Activated CD4-positive, alpha-beta memory T cell treated with anti-CD3 and anti-CD28 coated beads for 36 hours (primary cell): ENCODE results near the gene ATP6AP1. TPM values are rescaled to one million over a fixed set of nuclear protein-coding genes. Genes with fewer than 3 reads are reported as not detected.

Experiments used
- CTCF ChIA-PET: fragments of 350-600 bp; sonication (Branson Sonifier 250); formaldehyde crosslinking; loops from one replicate; lab custom pipeline; 2021; ENCODE audit warnings: antibody characterized with exemption, inconsistent platforms; lab: Charles Lee
- POLR2A ChIA-PET: fragments of 350-600 bp; sonication (Branson Sonifier 250); formaldehyde crosslinking; loops from one replicate; lab custom pipeline; 2021; ENCODE audit warnings: antibody characterized with exemption; lab: Charles Lee
- DNase-seq: peaks from one replicate; pipeline ENCODE4 v3.0.0-alpha.2; 2020
- H3K27ac Mint-ChIP-seq: one replicate; pipeline ENCODE4 v1.8.0; 2021; ENCODE audit warnings: mixed read lengths
- H3K27me3 Mint-ChIP-seq: one replicate; pipeline ENCODE4 v1.8.0; 2021; ENCODE audit warnings: mixed read lengths
- H3K36me3 Mint-ChIP-seq: one replicate; pipeline ENCODE4 v1.8.0; 2021; ENCODE audit warnings: mixed read lengths
- H3K4me1 Mint-ChIP-seq: one replicate; pipeline ENCODE4 v1.8.0; 2021; ENCODE audit warnings: low read depth, mixed read lengths
- H3K4me3 Mint-ChIP-seq: one replicate; pipeline ENCODE4 v1.8.0; 2021; ENCODE audit warnings: mild to moderate bottlenecking, mixed read lengths
- H3K9me3 Mint-ChIP-seq: one replicate; pipeline ENCODE4 v1.8.0; 2021; ENCODE audit warnings: mixed read lengths
- intact Hi-C: fragments of 100-400 bp; cut with micrococcal nuclease; formaldehyde crosslinking; loops from one replicate; pipeline ENCODE4 v1.15.1; 2023
- total RNA-seq, 2 experiments: library from RNA; stranded (reverse); gene quantifications; one replicate each; pipeline ENCODE4 v1.2.3, GENCODE V29; 2021

The ATP6AP1 gene
- total RNA-seq, 2 experiments from 2014 or later: 30.8 to 31.6 TPM

DNA sequence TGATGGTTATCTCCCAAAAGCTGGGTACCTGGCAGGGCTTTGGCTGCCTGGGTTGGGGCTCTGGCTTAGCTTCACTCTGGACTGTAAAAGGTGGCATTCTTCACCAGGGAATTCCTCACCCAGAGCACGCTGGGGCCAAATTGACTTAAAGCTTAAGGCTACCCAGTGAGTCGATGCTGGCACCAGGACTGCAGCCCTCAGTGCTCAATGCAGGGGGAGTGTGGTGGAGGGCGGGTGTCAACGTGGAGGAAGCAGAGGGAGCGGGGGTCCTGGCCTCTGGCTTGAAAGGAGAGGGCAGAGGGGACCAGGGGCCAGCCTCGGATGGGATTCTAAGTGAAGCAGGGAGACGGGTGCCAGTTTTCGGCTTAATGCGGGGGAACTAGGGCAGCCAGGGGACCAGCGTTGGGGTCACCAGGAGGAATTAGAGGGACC lies 15.0 kb downstream of the ATP6AP1 start:
- Mint-ChIP-seq H3K4me1 (peaks cover 23% of the 10 kb centered on the region), H3K9me3 (no peaks in the 10 kb centered on the region), H3K27me3 (no peaks in the 10 kb centered on the region), H3K4me3 (peak overlapping the region; percentile 57), H3K36me3 (peaks cover 22% of the 10 kb centered on the region), H3K27ac (no peak overlapping the region)
- DNase-seq: no peak
- ChIA-PET CTCF (no interaction called here), POLR2A (interaction anchor here (0.8 to 1.5 kb wide), 3 partner anchors 14 to 46 kb away, joined by 3 read pairs; partner anchors contain the start of genes PLXNA3 and RPL10)
- intact Hi-C loops: loop anchor here (5.0 kb wide), 1 partner anchor 34 kb away; the partner anchor contains the start of gene LAGE3

DNA sequence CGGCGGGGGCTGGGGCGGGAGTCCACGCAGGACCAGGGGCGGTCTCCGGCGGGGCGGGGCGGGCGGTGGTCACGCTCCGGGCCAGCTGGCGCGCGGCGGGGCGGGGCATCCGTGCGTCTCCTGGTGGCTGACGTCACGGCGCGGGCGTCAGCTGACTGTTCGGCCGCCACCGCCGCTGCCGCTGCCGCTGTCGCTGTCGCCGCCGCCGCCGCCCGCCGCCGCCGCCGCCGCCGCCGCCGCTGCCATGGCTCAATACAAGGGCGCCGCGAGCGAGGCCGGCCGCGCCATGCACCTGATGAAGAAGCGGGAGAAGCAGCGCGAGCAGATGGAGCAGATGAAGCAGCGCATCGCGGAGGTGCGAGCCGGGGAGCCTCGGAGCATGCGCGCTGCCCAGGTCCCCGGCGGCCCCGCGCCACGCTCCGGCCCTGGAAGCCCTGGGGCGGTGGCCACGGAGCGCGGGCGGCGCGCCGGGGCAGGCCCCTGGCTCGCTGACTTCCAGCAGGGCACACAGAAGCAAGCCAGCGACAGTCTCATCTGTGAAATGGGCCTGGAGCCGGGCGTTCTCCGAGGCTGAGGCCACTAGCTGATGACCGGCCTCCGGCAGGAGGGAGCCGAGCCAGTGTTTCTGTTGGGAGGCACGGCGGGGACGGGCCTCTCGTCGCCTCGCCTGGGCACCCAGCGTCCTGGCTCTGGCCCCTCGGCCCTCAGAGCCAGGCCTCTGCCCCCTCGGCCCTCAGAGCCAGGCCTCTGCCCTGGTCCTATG lies 15.7 kb downstream of the ATP6AP1 start, which contains the start of gene FAM50A:
TSS of gene FAM50A (plus strand) at position 150 of the 763 bp plus-strand sequence. CDS start at position 245, 95 bp downstream.
- Mint-ChIP-seq H3K9me3 (no peaks in the 10 kb centered on the region), H3K27ac (no peak within 1 kb of the TSS), H3K27me3 (no peaks in the 10 kb centered on the region), H3K4me1 (peaks cover 19% of the 10 kb centered on the region), H3K4me3 (peak within 1 kb of the TSS; percentile 70), H3K36me3 (peaks cover 20% of the 10 kb centered on the region)
- peak; percentile 78 for DNase-seq
- CTCF ChIA-PET: no interaction called here
- intact Hi-C loops: loop anchor here (5.0 kb wide), 1 partner anchor 33 kb away; the partner anchor contains the start of gene LAGE3
- POLR2A ChIA-PET: interaction anchor here (0.8 to 1.5 kb wide), 4 partner anchors 14 to 46 kb away, joined by 3 to 4 read pairs (median 3); partner anchors contain the start of genes ATP6AP1, PLXNA3 and RPL10

DNA sequence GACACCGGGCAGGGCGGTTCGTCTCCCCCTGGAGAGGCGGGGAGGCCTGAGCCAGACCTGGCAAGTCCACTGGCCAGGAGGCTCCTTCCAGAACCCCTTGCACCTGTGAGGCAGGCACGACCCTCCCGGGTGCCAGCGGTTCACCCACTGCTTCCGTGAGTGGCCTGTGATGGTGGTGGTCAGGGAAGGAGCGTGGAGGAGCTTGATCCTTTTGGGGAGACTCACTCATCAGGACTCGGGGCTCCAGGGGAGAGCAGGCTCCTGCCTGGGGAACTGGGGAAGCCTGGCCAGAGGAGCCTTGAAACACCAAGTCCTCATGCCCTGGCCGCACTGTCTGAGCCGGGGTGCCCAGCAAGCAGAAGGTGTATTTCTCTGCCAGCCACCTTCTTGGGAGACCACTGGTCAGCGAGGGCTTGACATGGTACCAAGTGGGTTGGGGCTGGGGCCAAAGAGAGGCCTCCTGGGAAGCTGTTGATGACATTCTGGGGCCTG lies 16.3 kb downstream of the ATP6AP1 start:
- ChIA-PET CTCF (no interaction called here), POLR2A (interaction anchor here (1.2 to 1.6 kb wide), 3 partner anchors 16 to 47 kb away, joined by 3 to 5 read pairs (median 4); partner anchors contain the start of genes ATP6AP1, RPL10 and UBL4A)
- H3K9me3 Mint-ChIP-seq: no peaks in the 10 kb centered on the region
- peaks cover 19% of the 10 kb centered on the region for H3K36me3 Mint-ChIP-seq
- H3K4me3 Mint-ChIP-seq: peak overlapping the region; percentile 70
- DNase-seq: no peak
- H3K27ac Mint-ChIP-seq: no peak overlapping the region
- no peaks in the 10 kb centered on the region for H3K27me3 Mint-ChIP-seq
- H3K4me1 Mint-ChIP-seq: peaks cover 18% of the 10 kb centered on the region
- intact Hi-C loops: loop anchor here (5.0 kb wide), 1 partner anchor 32 kb away; the partner anchor contains the start of gene LAGE3

DNA sequence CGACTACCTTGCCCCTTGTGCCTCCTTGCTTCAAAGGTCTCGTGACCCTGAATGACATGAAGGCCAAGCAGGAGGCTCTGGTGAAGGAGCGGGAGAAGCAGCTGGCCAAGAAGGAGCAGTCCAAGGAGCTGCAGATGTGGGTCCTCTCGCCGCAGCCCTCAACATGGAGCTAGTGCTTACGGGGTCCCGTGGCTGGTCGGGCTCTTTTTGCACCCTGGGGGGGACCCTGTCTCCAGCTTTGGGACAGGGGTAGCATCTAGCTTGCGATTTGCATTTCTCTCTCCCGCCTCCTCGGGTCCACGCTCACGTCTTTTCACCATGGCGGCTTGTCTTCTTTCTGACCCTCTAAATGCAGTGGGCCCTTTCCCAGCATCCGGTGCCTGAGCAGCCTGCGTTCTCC lies 17.3 kb downstream of the ATP6AP1 start:
- Mint-ChIP-seq H3K36me3 (peaks cover 18% of the 10 kb centered on the region), H3K9me3 (no peaks in the 10 kb centered on the region), H3K27ac (no peak overlapping the region), H3K4me1 (peaks cover 13% of the 10 kb centered on the region), H3K4me3 (no peak overlapping the region), H3K27me3 (no peaks in the 10 kb centered on the region)
- CTCF ChIA-PET: no interaction called here
- POLR2A ChIA-PET: interaction anchor here (1.2 to 1.6 kb wide), 2 partner anchors 40 to 48 kb away, joined by 3 to 5 read pairs; partner anchors contain the start of genes RPL10 and UBL4A
- intact Hi-C loops: no loop called here
- no peak for DNase-seq

DNA sequence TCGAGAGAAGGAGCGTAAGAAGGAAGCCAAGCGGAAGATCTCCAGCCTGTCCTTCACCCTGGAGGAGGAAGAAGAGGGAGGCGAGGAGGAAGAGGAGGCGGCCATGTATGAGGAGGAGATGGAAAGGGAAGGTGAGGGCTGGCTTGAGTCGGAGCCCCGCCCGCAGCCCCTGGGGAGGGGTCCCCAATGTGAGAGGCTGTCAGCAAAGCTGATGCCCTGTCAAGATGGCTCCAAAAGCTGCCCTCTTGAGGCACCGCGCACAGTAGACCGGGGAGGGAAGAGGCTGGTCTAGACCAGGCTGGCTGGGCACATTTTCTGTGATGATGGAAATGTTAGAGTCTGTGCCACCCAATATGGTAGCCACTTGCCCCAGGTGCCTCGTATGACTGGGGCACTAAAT lies 18.0 kb downstream of the ATP6AP1 start:
- H3K27ac Mint-ChIP-seq: no peak overlapping the region
- no peaks in the 10 kb centered on the region for H3K9me3 Mint-ChIP-seq
- intact Hi-C loops: no loop called here
- H3K4me1 Mint-ChIP-seq: peaks cover 13% of the 10 kb centered on the region
- DNase-seq: no peak
- no peak overlapping the region for H3K4me3 Mint-ChIP-seq
- no peaks in the 10 kb centered on the region for H3K27me3 Mint-ChIP-seq
- CTCF ChIA-PET: no interaction called here
- POLR2A ChIA-PET: interaction anchor here (1.6 kb wide), 1 partner anchor 39 kb away, joined by 5 read pairs; the partner anchor contains the start of gene UBL4A
- H3K36me3 Mint-ChIP-seq: peaks cover 15% of the 10 kb centered on the region

DNA sequence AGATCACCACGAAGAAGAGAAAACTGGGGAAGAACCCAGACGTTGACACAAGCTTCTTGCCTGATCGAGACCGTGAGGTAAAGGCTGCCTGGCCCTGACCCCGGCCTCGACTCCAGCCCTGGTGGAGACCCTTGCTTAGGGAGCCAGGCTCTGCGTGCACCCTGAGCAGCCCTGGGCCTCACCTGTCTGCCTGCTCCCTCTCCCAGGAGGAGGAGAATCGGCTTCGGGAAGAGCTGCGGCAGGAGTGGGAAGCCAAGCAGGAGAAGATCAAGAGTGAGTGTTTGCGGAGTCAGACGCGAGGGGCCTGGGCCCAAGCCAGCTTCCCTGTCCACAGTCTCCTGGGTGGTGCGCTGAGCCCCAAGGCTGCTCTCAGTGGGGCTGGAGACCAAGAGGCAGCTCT lies 20.0 kb downstream of the ATP6AP1 start:
- CTCF ChIA-PET: no interaction called here
- Mint-ChIP-seq H3K9me3 (no peaks in the 10 kb centered on the region), H3K27ac (no peak overlapping the region), H3K4me3 (no peak overlapping the region), H3K27me3 (no peaks in the 10 kb centered on the region), H3K36me3 (peaks cover 6% of the 10 kb centered on the region), H3K4me1 (peaks cover 6% of the 10 kb centered on the region)
- POLR2A ChIA-PET: no interaction called here
- intact Hi-C loops: no loop called here
- DNase-seq: no peak

DNA sequence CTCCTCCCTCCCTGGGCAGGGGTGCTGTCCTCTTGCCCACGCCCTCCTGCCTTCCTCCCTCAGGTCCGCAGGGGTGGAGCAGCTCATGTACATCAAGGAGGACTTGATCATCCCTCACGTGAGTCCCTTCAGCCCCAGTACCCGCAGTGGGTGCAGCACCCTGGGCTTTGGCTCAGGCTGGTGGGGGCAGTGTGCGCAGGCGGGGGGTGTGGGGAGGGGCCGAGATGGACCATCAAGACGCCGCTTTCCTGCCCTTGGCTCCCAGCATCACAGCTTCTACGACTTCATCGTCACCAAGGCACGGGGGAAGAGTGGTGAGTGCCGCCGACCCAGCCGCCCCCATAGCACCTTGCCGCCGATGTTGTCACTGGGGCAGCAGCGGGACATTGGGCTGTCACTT lies 21.1 kb downstream of the ATP6AP1 start:
- Mint-ChIP-seq H3K27me3 (no peaks in the 10 kb centered on the region), H3K36me3 (peaks cover 6% of the 10 kb centered on the region), H3K27ac (no peak overlapping the region), H3K9me3 (peaks cover 1% of the 10 kb centered on the region), H3K4me3 (no peak overlapping the region), H3K4me1 (peaks cover 6% of the 10 kb centered on the region)
- no peak for DNase-seq
- intact Hi-C loops: no loop called here
- CTCF ChIA-PET: no interaction called here
- POLR2A ChIA-PET: no interaction called here

DNA sequence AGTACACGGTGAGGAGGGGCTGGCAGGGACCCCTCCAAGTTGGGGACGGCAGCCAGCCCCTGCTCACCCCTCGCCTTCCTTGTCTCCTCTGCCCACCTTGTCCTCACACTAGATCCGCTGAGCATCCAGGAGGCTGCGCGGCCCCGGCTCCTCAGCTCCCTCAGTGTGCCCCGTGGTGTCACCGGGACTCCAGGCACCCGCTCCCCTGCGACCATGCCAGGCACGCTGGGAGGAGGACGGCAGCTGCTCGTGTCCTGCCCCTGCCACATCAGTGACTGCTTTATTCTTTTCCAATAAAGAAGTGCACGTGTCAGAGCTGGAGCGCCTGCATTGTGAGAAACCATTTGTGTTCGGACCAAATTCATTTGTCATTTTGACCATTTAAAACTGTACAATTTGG lies 21.8 kb downstream of the ATP6AP1 start:
- ChIA-PET POLR2A (no interaction called here), CTCF (no interaction called here)
- peaks cover 6% of the 10 kb centered on the region for H3K36me3 Mint-ChIP-seq
- H3K27ac Mint-ChIP-seq: no peak overlapping the region
- H3K9me3 Mint-ChIP-seq: peaks cover 2% of the 10 kb centered on the region
- intact Hi-C loops: no loop called here
- peaks cover 6% of the 10 kb centered on the region for H3K4me1 Mint-ChIP-seq
- no peak for DNase-seq
- H3K27me3 Mint-ChIP-seq: no peaks in the 10 kb centered on the region
- H3K4me3 Mint-ChIP-seq: no peak overlapping the region

DNA sequence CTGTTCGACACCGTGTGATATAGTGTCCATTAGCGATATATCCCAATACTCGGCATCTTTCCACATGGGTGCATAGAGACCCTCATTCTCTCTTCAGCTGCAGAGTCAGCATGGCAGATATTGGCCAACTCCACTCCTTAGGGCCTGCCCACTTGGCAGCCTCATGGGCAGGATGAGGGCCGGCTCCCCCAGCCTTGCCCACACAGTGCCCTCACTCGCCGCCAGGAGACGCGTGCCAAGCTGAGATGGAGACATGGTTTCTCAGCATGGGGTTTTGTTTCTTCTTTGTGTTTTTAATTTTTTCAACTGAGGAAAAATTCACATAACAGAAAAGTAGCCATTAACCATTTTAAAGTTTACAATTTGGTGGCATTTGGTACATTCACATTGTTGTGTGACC lies 24.3 kb downstream of the ATP6AP1 start:
- Mint-ChIP-seq H3K36me3 (peaks cover 3% of the 10 kb centered on the region), H3K9me3 (peaks cover 2% of the 10 kb centered on the region), H3K4me3 (no peak overlapping the region), H3K27ac (no peak overlapping the region), H3K27me3 (no peaks in the 10 kb centered on the region), H3K4me1 (peaks cover 5% of the 10 kb centered on the region)
- ChIA-PET CTCF (no interaction called here), POLR2A (interaction anchor here (0.8 kb wide), 1 partner anchor 20 kb away, joined by 3 read pairs; no protein-coding TSS in a partner anchor)
- intact Hi-C loops: no loop called here
- no peak for DNase-seq

DNA sequence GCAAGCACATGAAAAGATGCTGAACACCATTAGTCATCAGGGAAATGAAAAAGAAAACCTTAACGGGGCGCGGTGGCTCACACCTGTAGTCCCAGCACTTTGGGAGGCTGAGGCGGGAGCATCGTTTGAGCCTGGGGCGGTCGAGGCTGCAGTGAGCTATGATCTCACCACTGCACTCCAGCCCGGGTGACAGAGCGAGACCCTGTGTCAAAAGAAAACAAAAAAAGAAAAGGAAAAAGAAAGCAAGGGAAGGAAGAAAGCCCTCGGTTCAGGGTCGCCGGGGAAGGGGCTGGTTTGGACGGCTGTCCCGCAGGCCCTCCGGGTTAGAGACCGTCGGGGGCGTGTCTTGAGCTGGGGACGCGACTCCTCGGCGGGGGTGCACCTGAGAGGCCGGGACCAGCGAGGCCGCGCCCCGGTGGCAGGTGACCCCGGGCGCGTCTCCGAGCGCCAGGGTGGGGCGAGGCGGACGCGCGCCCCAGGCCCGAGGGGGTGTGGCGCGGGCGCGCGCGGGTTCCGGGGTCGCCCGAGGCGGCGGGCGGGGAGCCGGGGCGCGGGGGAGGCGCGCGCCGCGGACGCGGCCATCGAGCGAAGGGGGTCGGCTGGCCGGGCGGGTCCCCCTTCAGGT lies 29.1 kb downstream of the ATP6AP1 start:
- peaks cover 2% of the 10 kb centered on the region for H3K9me3 Mint-ChIP-seq
- no peaks in the 10 kb centered on the region for H3K27me3 Mint-ChIP-seq
- POLR2A ChIA-PET: interaction anchor here (0.8 kb wide), 1 partner anchor 14 kb away, joined by 3 read pairs; the partner anchor contains the start of gene FAM50A
- CTCF ChIA-PET: interaction anchor here (1.0 kb wide), 1 partner anchor 70 kb away, joined by 4 read pairs; no protein-coding TSS in a partner anchor
- peak overlapping the region; percentile 74 for H3K27ac Mint-ChIP-seq
- DNase-seq: peak; percentile 60
- peak overlapping the region; percentile 82 for H3K4me3 Mint-ChIP-seq
- intact Hi-C loops: loop anchor here (2.0 kb wide), 1 partner anchor 21 kb away; the partner anchor contains the start of gene GDI1
- peaks cover 1% of the 10 kb centered on the region for H3K36me3 Mint-ChIP-seq
- H3K4me1 Mint-ChIP-seq: peaks cover 7% of the 10 kb centered on the region

DNA sequence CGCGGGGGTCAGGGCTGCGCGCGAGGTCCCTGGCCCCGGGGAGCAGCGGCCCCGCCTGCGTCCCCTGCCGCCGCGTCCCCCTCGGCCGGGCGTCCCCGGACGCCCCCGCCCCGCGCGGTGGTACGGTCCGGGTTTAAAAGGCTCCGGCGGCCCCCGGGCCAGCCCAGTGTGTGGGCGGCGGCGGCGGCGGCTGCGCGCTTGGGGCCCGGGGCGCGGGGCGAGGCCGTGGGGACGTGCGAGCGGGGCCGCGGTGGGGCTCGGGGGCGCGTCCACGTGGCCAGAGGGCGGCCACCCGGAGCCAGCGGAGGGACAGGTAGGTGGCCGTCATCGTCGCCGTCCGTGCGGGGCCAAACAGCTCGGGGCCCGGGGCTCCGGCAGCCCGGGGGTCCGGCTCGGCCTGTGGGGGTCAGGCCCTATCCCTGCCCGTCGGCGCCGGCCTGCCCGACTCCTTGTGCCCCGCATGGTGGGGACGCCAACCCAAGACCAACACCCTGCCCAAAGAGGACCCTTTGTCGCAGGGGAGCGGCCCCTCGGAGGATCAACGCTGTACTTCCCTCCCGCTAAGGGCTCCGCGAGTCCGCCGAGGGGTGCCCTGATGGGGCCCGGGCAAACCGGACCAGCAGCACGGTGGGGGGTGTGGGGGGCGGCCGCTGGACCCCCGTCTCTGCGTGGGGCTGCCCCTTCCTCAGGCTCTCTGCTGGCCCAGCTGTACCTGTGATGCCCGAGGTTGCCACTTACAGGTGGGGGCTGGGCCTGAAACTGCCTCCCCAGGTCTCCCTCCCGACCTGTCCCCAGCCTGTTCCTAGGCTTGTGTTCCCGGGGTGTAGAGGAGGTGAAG lies 29.9 kb downstream of the ATP6AP1 start, which contains the start of gene PLXNA3:
TSS of gene PLXNA3 (plus strand) at position 166 of the 838 bp plus-strand sequence. CDS start 1,903 bp downstream, outside the sequence.
- peaks cover 1% of the 10 kb centered on the region for H3K36me3 Mint-ChIP-seq
- peak within 1 kb of the TSS; percentile 74 for H3K27ac Mint-ChIP-seq
- peak; percentile 66 for DNase-seq
- peak within 1 kb of the TSS; percentile 82 for H3K4me3 Mint-ChIP-seq
- POLR2A ChIA-PET: interaction anchor here (0.8 to 1.4 kb wide), 2 partner anchors 15 to 33 kb away, joined by 3 to 4 read pairs; partner anchors contain the start of genes FAM50A and SLC10A3
- H3K27me3 Mint-ChIP-seq: no peaks in the 10 kb centered on the region
- peaks cover 7% of the 10 kb centered on the region for H3K4me1 Mint-ChIP-seq
- intact Hi-C loops: no loop called here
- CTCF ChIA-PET: interaction anchor here (0.6 to 1.0 kb wide), 4 partner anchors 60 to 848 kb away, joined by 3 to 4 read pairs (median 4); partner anchors contain the start of gene RPL10
- peaks cover 2% of the 10 kb centered on the region for H3K9me3 Mint-ChIP-seq
